SK-MEL-5 (cell line): ENCODE measurements around the gene CNNM3. TPM values are rescaled to one million over a fixed set of nuclear protein-coding genes. Genes with fewer than 3 reads are reported as not detected.
"Not testable (repeated sequence)": the region's sequence is repeated elsewhere in the genome, so short reads cannot be mapped to it uniquely, and the experiment has no call there.

Experiments used
- DNase-seq: peaks from one replicate; pipeline ENCODE4 v3.0.0-alpha.2; 2016; ENCODE audit warnings: low read depth, low spot score
- in situ Hi-C: cut with HindIII; loops from 2 replicates; pipeline ENCODE4 v1.10.0; 2016; ENCODE audit warnings: low sequenced_read_pairs, high pct_unique_total_duplicates, low pct_unique_long_range_greater_than_20kb
- total RNA-seq: library from RNA; depleted of rRNA; stranded (reverse); fragments of >200 nt; shearing (Covaris generic); gene quantifications from 2 replicates; pipeline ENCODE4 v1.2.3, GENCODE V29; 2014

Gene CNNM3
- total RNA-seq, 1 experiment from 2014 or later, result 4.3 TPM

DNA sequence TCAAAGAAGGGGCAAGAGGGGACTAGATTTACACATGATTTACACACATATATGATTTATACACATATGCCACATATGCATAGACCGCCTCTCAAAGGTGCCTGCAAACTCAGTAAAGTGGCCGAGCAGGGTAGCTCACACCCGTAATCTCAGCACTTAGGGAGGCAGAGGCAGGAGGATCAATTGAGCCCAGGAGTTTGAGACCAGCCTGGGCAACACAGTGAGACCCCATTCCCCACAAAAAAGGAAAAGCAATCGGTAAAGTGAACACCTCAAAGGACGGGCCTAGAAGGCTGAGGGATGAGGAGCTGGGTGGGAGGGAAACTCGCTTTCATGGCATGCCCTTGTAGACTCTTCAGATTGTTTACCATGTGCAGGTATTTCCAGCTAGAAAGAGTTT, 36.6 kb downstream of the CNNM3 start:
- in situ Hi-C loops, result no loop called here
- no peak for DNase-seq

DNA sequence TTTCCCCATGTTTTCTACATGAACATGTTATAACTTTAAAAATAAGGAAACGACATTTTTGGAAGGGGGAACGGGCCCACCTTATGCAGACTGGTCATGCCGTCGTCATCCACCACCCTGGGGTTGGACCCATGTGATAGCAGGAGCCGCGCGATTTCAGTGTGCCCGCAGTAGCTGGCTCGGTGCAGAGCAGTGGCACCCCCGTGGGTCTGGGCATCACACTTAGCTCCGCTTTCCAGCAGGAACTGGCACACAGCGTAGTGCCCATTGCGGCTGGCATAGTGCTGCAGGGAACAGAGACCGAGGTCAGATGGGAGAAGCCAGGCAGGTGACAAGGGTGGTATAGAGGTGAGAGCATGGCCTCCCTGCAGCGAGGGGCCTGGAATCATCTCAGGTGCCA, 37.3 kb downstream of the CNNM3 start:
- in situ Hi-C loops, result no loop called here
- DNase-seq, result no peak

DNA sequence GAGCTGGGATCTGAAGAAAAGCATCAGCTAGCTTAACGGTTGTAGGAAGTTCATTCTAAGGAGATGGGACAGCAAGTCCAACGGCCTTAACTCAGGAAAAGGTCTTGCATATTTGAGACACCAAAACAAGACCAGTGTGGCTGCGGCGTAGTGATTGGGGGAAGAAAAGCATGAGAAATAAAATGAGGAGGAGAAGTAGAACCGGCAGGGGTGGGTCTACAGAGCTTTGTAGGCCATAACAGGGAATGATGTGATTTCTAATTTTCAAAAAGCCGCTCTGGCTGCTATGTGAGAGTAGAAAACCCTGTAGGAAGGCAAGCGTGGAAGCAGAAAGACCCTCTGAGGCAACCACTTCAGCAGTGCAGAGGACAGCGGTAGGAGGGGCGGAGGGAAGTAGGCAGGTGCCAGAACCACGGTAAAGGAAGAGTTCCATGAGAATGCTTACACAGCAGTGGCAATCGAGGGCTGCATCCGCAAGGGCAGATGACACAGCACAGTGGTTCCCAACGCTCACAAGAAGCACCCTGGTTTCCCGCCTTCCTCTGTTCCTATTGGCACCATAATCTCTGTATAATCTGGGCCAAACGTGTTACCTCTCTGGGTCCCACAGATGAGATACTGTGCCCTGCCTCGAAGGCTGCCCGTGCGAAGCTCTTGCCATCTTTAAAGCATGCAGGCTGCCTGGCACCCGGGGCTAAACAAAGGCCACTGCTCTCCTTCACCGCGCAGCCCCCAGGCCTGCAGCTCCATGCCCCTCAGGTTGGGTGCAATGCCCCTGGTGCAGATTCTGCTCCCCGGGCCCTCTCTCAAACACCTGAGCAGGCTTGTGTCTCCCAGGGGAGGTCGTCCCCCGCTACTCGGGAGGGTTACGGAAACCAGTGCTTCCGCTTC, 41.0 kb downstream of the CNNM3 start:
- no peak for DNase-seq
- in situ Hi-C loops, result no loop called here

DNA sequence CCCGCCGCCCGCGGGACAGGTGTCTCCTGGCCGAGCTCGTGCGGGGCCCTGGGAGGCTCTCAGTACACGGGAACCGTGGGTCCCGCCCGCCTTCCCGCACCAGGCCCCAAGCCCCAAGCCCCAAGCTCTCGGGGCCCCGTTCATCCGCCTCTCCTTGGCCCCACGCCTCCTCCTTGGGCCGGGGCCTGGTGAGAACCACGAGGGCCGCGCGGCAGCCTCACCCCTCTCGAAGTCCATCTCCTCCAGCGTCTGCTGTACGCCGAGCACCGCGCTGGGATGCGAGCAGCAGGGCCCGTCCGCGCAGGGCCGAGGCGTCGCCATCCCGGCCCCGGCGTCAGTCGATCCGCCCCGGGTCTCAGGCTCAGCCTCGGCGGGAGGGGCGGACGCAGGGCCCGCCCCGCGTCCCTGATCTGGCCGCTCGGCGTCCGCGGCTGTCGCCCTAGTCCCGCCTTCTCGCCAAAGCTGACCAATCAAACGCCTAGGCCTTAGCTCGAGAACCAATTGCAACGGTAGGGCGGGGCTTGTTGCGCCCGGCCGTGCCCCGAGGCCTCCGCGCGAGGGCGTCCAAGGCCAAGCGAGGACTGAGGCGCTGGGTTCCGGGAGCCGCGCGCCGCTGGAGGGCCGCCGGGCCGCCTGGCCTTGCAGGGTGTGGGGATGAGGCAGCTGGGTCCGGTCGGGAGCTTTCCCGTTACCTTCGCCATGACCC, 41.8 kb downstream of the CNNM3 start, which contains the start of gene ANKRD39:
Gene ANKRD39, minus strand, starts transcription at position 350 of the 706 bp plus-strand sequence. Its CDS starts 29 bp downstream, at position 321.
- in situ Hi-C loops, result no loop called here
- DNase-seq, result peak; percentile 97

DNA sequence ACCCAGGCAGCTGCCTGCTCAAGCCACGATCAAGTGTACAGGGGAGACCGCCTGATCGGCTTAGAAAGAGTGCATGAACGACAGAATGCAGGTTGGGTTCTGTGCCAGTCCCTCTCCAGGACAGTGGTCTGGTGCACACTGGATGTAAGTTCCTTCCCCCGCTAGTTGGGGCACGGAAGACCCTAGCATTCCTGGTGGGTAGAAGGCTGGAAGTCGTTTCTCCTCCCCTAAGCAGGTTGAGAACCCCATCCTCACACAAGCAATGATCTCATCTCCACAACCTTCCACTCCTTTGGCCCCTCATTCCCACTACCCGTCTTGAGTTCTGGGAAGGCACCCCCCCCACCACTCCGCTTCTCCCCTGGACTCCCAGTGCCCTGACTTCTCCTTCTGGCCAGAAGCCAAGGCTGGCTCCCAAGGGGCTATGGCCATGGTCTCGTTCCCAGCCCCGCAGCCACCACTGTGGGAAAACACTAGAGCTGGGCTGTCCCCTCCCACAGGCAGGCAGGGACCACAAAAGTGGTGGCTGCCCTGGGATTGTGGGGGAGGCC, 43.1 kb downstream of the CNNM3 start:
- in situ Hi-C loops, result no loop called here
- DNase-seq, result no peak

DNA sequence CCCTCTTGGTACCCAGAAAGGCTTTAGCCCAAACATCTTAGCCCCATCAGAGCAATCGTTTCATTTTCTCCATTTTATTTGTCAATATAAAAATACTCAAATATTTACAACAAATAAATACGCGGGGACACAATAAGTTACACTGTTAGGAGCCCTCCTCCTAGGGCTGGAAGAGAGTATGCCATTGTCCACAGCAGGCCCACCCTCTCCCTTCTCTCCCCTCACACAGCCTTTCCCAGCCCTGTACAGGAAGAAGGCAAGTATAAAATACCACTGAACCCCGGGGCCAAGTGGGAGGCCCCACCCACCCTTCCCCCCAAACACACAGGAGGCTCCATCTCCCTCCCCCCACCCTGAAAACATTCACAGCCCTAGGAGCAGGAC, 43.6 kb downstream of the CNNM3 start:
- DNase-seq, result no peak
- in situ Hi-C loops, result no loop called here

DNA sequence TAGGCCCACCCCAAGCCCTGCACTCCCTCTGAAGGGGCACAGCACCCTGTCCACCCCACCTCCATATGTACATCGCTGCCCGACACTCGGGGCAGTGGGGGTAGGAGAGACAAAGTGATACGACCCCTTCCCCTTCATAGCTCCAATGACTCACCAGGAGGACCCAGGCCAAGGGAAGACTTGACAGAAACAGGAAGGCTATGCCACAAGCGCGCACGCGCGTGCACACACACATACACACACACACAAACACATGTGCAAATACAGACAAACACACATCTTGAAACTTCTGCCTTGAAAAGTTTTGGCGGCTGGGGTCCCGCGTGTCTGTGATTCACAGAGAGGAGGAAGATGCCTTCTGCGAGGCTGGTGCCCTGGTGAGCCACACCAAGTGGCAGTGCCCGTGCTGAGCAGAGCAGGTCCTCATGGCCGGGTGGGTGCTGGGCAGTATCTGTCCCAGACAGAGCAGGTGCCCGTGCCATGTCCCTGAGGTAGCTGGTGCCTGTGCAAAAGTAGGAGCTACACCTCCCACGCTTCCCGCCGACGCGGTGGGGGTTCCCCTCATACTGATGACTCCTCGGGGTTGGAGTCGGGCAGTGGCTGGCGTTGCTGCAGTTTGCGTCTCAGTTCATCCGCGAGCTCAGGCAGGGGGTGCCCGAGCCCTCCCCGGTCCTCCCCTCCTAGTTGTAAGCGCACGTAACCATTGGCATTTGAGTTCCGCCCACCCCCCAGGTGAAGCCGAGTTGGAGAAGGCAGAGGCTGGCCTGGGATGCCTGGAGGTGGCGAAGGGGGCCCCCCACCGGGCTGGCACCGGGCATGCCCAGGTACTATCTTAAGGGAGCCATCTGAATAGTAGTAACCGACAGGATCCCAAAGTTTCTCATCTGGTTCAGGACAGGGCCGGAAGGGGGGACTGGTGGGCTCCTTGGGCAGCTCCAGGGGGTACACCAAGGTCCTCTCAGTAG, 44.3 kb downstream of the CNNM3 start:
- in situ Hi-C loops, result no loop called here
- DNase-seq, result no peak

DNA sequence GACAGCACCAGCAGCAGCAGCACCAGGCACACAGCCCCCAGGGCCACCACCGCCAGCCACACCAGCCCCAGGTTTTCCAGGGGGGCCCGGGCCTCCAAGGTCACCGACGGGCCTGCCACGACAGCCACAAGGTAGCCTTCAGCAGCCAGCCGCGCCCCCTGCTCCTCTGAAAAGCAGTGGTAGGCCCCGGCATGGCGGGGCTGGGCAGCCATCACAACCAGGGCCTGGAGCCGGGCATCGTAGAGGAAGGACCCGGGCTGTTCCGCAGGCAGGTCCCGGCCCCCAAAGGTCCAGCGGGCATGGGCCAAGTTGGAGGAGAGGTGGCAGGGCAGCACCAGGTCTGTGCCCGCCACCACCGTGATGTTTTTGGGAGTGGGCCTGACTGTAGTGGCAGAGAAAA, 45.0 kb downstream of the CNNM3 start:
- DNase-seq, result no peak
- in situ Hi-C loops, result no loop called here

DNA sequence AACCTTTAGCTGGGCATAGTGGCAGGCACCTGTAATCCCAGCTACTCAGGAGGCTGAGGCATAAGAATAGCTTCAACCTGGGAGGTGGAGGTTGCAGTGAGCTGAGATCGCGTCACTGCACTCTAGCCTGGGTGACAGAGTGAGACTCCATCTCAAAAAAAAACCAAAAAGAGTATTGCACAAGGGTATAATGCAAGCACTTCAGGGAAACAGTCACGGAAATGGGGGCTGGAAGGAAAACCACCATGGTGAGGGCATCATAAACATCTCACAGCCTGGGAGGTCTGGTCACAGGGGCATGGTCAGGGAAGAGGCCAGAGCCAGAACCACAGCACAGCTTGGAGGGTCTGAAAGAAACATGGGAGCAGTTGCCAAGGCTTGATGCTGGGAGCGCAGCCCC, 47.0 kb downstream of the CNNM3 start:
- in situ Hi-C loops, DNase-seq: not testable (repeated sequence)

DNA sequence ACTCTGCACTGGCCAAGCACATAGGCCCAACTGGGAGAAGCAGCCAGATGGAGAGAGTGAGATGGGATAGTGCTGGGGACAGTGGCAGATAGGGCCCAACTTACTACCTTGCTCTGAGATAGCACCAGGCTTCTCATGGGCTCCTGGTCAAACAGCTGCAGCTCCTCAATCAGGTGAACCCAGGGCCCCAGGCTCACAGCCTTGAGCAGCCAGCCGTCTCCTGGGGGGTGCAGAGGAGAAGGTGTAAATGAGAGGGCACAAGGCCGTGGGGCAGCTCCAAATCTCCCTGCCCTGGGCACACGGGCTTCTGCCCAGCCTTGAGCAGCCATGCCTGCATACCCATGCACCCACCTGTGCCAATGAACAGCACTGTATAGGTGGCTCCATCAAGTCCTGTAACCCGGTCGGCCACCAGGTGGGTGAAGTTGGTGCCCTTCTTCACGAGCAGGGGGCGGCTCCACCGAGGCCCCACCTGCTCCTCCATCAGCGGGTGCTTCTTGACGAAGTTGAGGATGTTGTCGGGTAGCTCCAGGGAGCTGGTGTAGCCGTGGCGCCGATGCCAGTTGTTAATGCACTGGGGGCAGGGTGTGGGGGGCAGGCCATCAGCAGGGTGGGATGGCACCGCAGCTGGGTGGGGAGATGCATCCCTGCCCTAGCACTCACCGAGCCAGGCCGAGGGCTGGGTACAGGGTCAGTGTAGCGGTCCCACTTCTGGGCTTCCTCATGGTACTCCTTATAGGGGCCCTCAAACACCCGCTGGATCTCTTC, 47.7 kb downstream of the CNNM3 start:
- in situ Hi-C loops, result no loop called here
- no peak for DNase-seq

DNA sequence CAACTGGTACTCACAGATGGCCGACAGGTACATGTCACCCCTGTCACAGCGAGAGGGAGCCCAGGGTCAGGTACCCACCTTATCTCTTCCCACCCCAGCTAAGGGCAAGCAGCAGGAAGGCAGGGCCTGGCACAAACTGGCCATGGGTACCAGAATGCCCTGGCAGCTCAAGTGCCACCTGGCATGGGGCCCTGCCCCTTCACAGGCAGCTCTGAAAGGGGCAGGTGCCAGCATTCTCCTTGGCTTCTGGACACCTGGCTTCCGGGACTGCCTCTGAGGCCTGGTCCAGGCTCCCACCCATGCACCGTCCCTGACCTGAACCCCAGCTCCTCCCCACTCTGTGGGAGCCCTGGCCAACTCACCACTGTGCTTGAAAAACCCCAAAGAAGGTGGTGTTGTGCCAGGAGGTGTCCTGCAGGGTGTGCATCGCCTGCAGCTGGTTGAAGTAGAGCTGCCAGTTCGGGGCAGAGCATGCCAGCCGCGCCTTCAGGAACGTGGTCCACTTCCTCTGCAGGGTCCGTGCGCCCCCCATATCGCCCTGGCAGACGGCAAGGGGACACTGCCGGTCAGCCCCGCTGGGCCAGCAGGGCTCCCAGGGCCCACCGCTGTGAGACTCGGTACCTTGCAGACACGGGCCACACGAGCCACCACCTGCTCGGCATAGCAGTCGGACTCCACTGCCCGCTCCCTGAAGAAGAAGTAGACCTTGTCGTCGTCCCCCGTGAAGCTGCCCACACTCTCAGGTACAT, 48.4 kb downstream of the CNNM3 start:
- in situ Hi-C loops, result no loop called here
- no peak for DNase-seq

DNA sequence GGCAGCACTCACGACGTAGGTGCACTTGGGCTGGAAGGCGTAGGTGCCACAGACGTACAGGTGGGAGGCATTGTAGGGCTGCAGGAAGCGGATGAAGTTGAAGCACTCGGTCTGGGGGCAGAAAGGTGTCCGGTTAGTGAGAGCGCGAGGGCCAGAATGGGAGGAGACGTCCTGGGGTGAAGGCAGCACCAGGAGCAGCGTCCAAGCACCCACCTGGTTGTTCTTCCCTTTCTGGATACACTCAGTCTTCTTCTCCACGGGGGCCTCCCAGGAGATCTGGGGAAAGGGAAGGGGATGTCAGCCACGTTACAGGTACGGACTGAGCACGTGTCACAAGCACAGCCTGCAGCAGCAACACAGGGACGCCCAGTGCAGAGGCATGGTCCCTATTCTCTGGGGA, 49.6 kb downstream of the CNNM3 start:
- in situ Hi-C loops, result no loop called here
- no peak for DNase-seq

DNA sequence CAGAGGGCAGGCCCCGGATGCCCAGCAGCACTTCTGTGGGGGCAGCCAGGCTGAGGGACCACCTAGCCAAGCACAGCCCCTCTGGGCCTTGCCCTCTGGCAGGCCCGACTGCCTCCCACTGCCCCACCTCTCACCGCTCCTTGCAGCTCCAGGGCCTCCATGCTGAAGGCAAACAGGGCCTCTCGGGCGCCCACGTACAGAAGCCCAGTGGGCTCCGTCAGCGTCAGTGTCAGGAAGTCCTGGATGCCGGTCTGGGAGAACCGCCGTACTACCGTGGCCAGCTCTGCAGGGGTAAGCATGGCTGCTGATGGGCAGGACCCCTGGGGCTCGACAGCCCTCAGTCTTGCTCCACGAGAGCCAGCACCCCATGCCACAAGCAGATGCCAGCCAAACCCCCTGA, 50.1 kb downstream of the CNNM3 start:
- no peak for DNase-seq
- in situ Hi-C loops, result no loop called here

DNA sequence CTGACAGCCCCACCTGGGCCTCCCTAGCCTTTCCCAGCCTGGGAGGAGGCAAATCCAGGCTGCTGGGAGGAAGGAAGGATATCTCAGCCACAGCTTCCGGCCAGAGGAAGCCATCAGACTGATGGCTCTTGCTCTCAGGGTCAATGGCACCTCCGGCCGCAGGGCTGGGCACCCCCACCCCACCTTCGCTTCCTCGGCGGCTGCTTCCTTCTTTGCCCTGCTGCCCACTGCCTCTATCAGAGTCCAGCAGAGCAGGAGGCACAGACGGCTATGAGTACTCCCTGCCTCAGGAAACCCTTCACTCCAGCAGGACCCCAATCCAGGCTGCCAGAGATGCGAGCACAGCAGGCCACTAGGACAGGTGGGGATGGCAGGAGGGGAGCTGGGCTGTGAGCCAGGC, 50.5 kb downstream of the CNNM3 start:
- DNase-seq, result no peak
- in situ Hi-C loops, result no loop called here

DNA sequence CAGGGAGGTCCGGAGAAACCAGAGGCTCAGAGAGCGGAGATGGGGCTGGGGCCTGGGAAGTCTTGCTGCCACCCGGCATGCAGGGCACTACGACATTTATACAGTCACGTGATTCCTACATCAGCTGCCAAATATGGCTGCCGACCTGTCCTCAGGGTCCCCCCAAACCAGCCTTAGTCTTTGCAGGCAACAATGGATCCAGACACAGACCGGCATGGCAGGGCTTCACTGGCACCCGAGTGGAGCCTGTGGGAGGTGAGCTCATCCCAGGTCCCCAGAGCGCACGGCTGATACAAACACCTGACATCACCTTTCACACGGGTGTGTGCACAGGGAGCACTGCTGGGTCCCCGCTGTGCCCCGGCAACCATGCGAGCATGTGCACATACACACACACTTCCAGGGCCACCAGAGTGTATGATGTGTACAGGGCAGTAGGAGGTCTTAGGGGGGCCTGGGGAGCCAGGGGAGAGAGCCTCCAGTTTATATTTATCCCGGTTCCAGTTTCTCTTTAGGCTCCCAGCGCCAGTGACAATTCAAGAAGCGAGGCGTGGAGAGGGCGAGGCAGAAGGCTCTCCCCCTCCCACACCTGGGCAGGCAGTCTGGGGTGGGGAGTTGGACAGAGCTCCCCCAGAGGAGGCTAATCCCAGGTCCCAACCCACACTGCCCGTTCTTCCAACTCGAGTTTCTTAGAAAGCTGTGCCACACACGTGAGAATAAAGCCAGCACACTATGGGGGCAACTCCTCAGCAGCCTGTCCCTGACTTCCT, 51.1 kb downstream of the CNNM3 start:
- DNase-seq, result no peak
- in situ Hi-C loops, result no loop called here
